HG03066 (cell line): ENCODE results near the gene SPATS2.
"Not testable (repeated sequence)": the region's sequence is repeated elsewhere in the genome, so short reads cannot be mapped to it uniquely, and the experiment has no call there.

ENCODE experiments used
- ATAC-seq: cut with Tn5 transposase; IDR thresholded peaks from one replicate; pipeline ENCODE4 v1.9.1; 2021; ENCODE audit warnings: low read depth; ENCODE audit not compliant: unreplicated experiment

Gene SPATS2

GRCh38 chr12:49400304-49400703 lies 33.0 kb downstream of the SPATS2 start:
- ATAC-seq = no peak

- ATAC-seq = no peak
Measured at GRCh38 chr12:49403971-49404450, 36.7 kb downstream of the SPATS2 start.

GRCh38 chr12:49404956-49405355 lies 37.7 kb downstream of the SPATS2 start:
- ATAC-seq = no peak

- no peak for ATAC-seq
Measured at GRCh38 chr12:49410818-49411217, 43.6 kb downstream of the SPATS2 start.

GRCh38 chr12:49413010-49413409 lies 45.7 kb downstream of the SPATS2 start:
- ATAC-seq = no peak

GRCh38 chr12:49413796-49414195 lies 46.5 kb downstream of the SPATS2 start:
- ATAC-seq = no peak

- no peak for ATAC-seq
Measured at GRCh38 chr12:49414364-49414763, 47.1 kb downstream of the SPATS2 start.

- ATAC-seq = no peak
Measured at GRCh38 chr12:49415521-49415970, 48.3 kb downstream of the SPATS2 start.

- no peak for ATAC-seq
Measured at GRCh38 chr12:49416892-49417291, 49.6 kb downstream of the SPATS2 start.

GRCh38 chr12:49417558-49417957 lies 50.3 kb downstream of the SPATS2 start:
- no peak for ATAC-seq

GRCh38 chr12:49420556-49420955 lies 53.3 kb downstream of the SPATS2 start:
- no peak for ATAC-seq

GRCh38 chr12:49422114-49422513 lies 54.9 kb downstream of the SPATS2 start:
- no peak for ATAC-seq

GRCh38 chr12:49428793-49429192 lies 61.5 kb downstream of the SPATS2 start:
- ATAC-seq = no peak

GRCh38 chr12:49432616-49433015 lies 65.4 kb downstream of the SPATS2 start:
- ATAC-seq = no peak

GRCh38 chr12:49436799-49437198 lies 69.5 kb downstream of the SPATS2 start:
- not testable (repeated sequence) for ATAC-seq

- ATAC-seq = no peak
Measured at GRCh38 chr12:49439042-49439441, 71.8 kb downstream of the SPATS2 start.

GRCh38 chr12:49440035-49440434 lies 72.8 kb downstream of the SPATS2 start:
- ATAC-seq = no peak

GRCh38 chr12:49442915-49443314 lies 75.7 kb downstream of the SPATS2 start:
- ATAC-seq = no peak

- ATAC-seq = no peak
Measured at GRCh38 chr12:49446571-49446970, 79.3 kb downstream of the SPATS2 start.

GRCh38 chr12:49448858-49449257 lies 81.6 kb downstream of the SPATS2 start:
- no peak for ATAC-seq

GRCh38 chr12:49451468-49452259 lies 84.4 kb downstream of the SPATS2 start:
- peak; percentile 65 for ATAC-seq

GRCh38 chr12:49455501-49455900 lies 88.2 kb downstream of the SPATS2 start:
- ATAC-seq = no peak
